Uterus (tissue), 4 donors: Measurements from ENCODE around the gene ZNF225. TPM values are rescaled to one million over a fixed set of nuclear protein-coding genes. Genes with fewer than 3 reads are reported as not detected.
A peak's percentile ranks its signal among the peaks of the same experiment; 100 is the strongest.
"Not testable (repeated sequence)": the region's sequence is repeated elsewhere in the genome, so short reads cannot be mapped to it uniquely, and the experiment has no call there.

Experiments
- DNase-seq, 2 donors: peaks; one replicate each; pipeline ENCODE4 v3.0.0-alpha.2; 2019 to 2020
- H3K27ac ChIP-seq, 2 donors: fragments of 200-600 bp; sonication (generic); 1 replicate in 1 of 2; 2 replicates in 1 of 2; pipeline ENCODE4 v1.5.1; 2016 to 2018
- H3K27me3 ChIP-seq, 2 donors: fragments of 200-600 bp; sonication (generic); one replicate each; pipeline ENCODE4 v1.5.1; 2018 to 2019; ENCODE audit warnings: control low read depth in 1 of 2
- H3K36me3 ChIP-seq, 2 donors: fragments of 200-600 bp; sonication (generic); one replicate each; pipeline ENCODE4 v1.5.1; 2019; ENCODE audit warnings: control low read depth in 1 of 2
- H3K4me1 ChIP-seq, 2 donors: fragments of 200-600 bp; sonication (generic); one replicate each; pipeline ENCODE4 v1.5.1; 2018 to 2019; ENCODE audit warnings: control low read depth in 1 of 2
- H3K4me3 ChIP-seq, 2 donors: fragments of 200-600 bp; sonication (generic); 1 replicate in 1 of 2; 2 replicates in 1 of 2; pipeline ENCODE4 v1.5.1; 2018 to 2019; ENCODE audit warnings: mild to moderate bottlenecking in 1 of 2
- H3K9me3 ChIP-seq, 2 donors: fragments of 200-600 bp; sonication (generic); one replicate each; pipeline ENCODE4 v1.5.1; 2019; ENCODE audit warnings: control low read depth in 1 of 2
- POLR2A ChIP-seq, 2 donors: fragments of 450-650 bp; IDR thresholded peaks; one replicate each; pipeline ENCODE4 v1.6.1; 2016; ENCODE audit warnings: antibody characterized with exemption in 2 of 2, mild to moderate bottlenecking in 1 of 2, moderate library complexity in 1 of 2
- intact Hi-C: fragments of 100-400 bp; cut with DNase I; formaldehyde crosslinking; loops from one replicate; pipeline ENCODE4 v1.15.1; 2023; ENCODE audit warnings: low total_unique reads
- total RNA-seq, 4 donors: library from RNA; depleted of rRNA in 3 of 4; stranded (reverse); fragments of >200 nt in 3 of 4; gene quantifications; one replicate each; pipeline versions ENCODE4 v1.1.0 to v1.2.4, GENCODE V29; 2014 to 2023
- TF ChIP-seq, protein P1 (sequence below), 4 experiments: fragments of 200-600 bp in 2 of 4; fragments of 450-650 bp in 2 of 4; sonication (generic) in 2 of 4; IDR thresholded peaks; one replicate each; pipeline ENCODE4 v1.5.1; 2016 to 2019; ENCODE audit warnings: antibody characterized with exemption in 4 of 4, mild to moderate bottlenecking in 2 of 4, moderate library complexity in 1 of 4
- donor health status: DM: yes; HTN: yes; CAD: no.

ZNF225 gene
- total RNA-seq, 4 donors from 2014 or later: 0.29 to 18.5 (median 4.9) TPM

DNA sequence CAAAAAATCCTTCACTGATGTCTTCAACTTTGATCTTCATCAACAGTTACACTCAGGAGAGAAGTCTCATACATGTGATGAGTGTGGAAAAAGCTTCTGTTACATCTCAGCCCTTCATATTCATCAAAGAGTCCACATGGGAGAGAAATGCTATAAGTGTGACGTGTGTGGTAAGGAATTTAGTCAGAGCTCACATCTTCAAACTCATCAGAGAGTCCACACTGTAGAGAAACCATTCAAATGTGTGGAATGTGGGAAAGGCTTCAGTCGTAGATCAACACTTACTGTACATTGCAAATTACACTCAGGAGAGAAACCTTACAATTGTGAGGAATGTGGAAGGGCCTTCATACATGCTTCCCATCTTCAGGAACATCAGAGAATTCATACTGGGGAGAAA lies 43.3 kb downstream of the ZNF225 start:
- TF ChIP-seq, protein P1, sequence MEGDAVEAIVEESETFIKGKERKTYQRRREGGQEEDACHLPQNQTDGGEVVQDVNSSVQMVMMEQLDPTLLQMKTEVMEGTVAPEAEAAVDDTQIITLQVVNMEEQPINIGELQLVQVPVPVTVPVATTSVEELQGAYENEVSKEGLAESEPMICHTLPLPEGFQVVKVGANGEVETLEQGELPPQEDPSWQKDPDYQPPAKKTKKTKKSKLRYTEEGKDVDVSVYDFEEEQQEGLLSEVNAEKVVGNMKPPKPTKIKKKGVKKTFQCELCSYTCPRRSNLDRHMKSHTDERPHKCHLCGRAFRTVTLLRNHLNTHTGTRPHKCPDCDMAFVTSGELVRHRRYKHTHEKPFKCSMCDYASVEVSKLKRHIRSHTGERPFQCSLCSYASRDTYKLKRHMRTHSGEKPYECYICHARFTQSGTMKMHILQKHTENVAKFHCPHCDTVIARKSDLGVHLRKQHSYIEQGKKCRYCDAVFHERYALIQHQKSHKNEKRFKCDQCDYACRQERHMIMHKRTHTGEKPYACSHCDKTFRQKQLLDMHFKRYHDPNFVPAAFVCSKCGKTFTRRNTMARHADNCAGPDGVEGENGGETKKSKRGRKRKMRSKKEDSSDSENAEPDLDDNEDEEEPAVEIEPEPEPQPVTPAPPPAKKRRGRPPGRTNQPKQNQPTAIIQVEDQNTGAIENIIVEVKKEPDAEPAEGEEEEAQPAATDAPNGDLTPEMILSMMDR (IDR thresholded peaks at IDR 0.05): no peak
- TF ChIP-seq POLR2A (IDR thresholded peaks at IDR 0.05): no peak
- Histone ChIP-seq H3K27ac (no peak overlapping the region), H3K4me3 (no peak overlapping the region), H3K4me1 (no peaks in the 10 kb centered on the region), H3K9me3 (peaks cover 0 to 76% of the 10 kb centered on the region in 2 donors), H3K36me3 (no peaks in the 10 kb centered on the region), H3K27me3 (no peaks in the 10 kb centered on the region)
- intact Hi-C loops: no loop called here
- no peak for DNase-seq

DNA sequence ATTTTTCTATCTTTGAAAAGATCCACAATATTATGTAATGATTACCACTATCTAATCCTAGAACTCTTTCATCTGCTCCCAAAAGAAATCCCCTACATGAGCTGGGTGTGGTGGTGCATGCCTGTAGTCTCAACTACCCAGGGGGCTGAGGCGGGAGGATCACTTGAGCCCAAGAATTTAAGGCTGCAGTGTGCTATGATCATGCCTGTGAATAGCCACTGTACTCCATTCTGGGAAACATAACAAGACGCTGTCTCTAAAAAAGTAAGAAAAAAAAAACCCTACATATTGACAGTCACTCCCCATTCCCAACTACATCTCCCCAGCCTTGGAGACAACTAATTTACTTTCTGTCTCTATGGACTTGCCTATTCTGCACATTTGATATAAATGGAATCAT lies 50.6 kb downstream of the ZNF225 start:
- no peaks in the 10 kb centered on the region for H3K4me1 ChIP-seq
- H3K9me3 ChIP-seq: peaks cover 0 to 50% of the 10 kb centered on the region in 2 donors
- no peaks in the 10 kb centered on the region for H3K27me3 ChIP-seq
- H3K27ac ChIP-seq: no peak overlapping the region
- TF ChIP-seq, protein P1 (IDR thresholded peaks at IDR 0.05): no peak
- no peak for TF ChIP-seq POLR2A (IDR thresholded peaks at IDR 0.05)
- no peak overlapping the region for H3K4me3 ChIP-seq
- H3K36me3 ChIP-seq: no peaks in the 10 kb centered on the region
- DNase-seq: no peak
- intact Hi-C loops: no loop called here

DNA sequence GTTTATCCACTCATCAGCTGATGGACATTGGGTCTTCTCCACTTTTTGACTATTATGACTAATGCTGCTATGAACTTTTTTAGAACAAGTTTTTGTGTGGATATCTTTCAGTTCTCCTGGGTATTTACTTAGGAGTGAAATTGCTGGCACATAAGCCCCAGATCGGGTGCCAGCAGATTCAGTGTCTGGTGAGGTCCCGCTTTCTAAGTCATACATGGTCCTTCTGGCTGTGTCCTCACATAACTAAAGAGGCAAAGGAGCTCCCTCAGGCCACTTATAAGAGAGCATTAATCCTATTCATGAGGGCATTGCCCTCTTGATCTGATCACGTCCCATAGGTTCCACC lies 51.1 kb downstream of the ZNF225 start:
- Histone ChIP-seq H3K4me1 (no peaks in the 10 kb centered on the region), H3K4me3 (peak overlapping the region; percentile 78 to 80), H3K36me3 (no peaks in the 10 kb centered on the region), H3K9me3 (peaks cover 0 to 44% of the 10 kb centered on the region in 2 donors), H3K27ac (peak overlapping the region; percentile 24 to 83), H3K27me3 (no peaks in the 10 kb centered on the region)
- TF ChIP-seq, protein P1 (IDR thresholded peaks at IDR 0.05): no peak
- TF ChIP-seq POLR2A (IDR thresholded peaks at IDR 0.05): no peak
- intact Hi-C loops: no loop called here
- no peak for DNase-seq

DNA sequence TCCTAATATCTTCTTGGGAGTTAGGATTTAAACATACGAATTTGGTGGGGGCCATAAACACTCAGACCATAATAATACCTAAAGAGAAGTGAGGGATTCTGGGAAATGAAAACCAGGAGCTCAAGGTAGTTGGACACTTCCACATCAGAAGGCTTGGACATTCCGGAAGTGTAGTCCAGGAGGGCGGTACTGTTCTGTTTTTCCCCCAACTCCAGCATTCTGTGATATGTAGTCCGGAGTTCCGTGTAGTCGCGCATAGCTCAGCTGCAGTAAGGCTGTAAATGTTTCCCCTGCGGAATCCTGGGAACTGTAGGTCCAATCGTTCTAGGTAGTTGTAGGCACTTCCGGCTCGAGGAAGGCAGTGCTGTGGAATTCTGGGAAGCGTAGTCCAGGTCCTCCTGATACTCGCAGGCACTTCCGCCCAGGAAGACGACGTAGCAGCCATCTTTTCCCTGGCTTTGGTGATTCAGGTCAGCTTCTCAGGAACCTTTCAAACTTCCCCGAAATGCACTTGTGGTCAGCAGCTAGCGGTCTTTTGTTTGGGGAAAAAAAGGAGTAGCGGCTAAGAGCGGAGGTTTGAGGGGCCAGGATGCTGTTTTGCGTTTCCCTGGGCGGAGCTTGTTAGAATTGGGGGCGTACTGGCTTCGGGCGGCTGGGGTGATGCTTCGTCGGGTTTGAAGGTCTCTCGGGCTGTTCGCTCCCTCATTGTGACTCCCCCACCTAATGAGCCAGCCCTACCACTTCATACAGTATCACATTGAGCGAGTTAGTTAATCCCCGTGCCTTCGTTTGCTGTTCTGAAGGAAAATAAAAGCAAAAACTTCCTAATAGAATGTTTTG lies 51.7 kb downstream of the ZNF225 start, which contains the start of gene ZNF226:
ZNF226 (plus strand) TSS at position 428 of the 840 bp plus-strand sequence. CDS start 4,981 bp downstream, outside the sequence.
- peaks cover 0 to 42% of the 10 kb centered on the region in 2 donors for H3K9me3 ChIP-seq
- no peaks in the 10 kb centered on the region for H3K27me3 ChIP-seq
- intact Hi-C loops: no loop called here
- peak within 1 kb of the TSS; percentile 78 to 80 for H3K4me3 ChIP-seq
- no peaks in the 10 kb centered on the region for H3K4me1 ChIP-seq
- H3K36me3 ChIP-seq: no peaks in the 10 kb centered on the region
- H3K27ac ChIP-seq: peak within 1 kb of the TSS; percentile 83 to 87
- peak; percentile 79 to 91 for DNase-seq
- peak in 1 of 2 donors; percentile 65 for TF ChIP-seq POLR2A (IDR thresholded peaks at IDR 0.05)
- TF ChIP-seq, protein P1 (IDR thresholded peaks at IDR 0.05): no peak

DNA sequence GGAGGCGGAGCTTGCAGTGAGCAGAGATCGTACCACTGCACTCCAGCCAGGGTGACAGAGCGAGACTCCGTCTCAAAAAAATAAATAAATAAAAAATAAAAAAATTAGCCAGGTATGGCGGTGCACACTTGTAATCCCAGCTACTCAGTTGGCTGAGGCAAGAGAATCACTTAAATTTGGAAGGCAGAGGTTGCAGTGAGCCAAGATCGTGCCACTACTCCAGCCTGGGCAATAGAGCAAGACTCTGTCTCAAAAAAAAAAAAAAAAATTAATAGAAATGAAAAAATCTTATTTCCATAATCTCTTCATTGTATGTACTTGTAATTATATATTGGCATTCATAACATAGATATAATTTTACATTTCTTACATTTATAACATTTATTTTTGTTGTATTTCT lies 57.5 kb downstream of the ZNF225 start:
- H3K4me3 ChIP-seq, H3K27me3 ChIP-seq, H3K27ac ChIP-seq, H3K36me3 ChIP-seq, H3K4me1 ChIP-seq, intact Hi-C loops, DNase-seq: not testable (repeated sequence)
- peaks cover 0 to 78% of the 10 kb centered on the region in 2 donors for H3K9me3 ChIP-seq
